HG02763 (cell line): ENCODE results near the gene NKPD1.
A peak's percentile ranks its signal among the peaks of the same experiment; 100 is the strongest.

Experiments
- ATAC-seq: cut with Tn5 transposase; IDR thresholded peaks from one replicate; pipeline ENCODE4 v1.9.1; 2021; ENCODE audit warnings: mild to moderate bottlenecking, moderate library complexity; ENCODE audit not compliant: unreplicated experiment

NKPD1 gene

DNA sequence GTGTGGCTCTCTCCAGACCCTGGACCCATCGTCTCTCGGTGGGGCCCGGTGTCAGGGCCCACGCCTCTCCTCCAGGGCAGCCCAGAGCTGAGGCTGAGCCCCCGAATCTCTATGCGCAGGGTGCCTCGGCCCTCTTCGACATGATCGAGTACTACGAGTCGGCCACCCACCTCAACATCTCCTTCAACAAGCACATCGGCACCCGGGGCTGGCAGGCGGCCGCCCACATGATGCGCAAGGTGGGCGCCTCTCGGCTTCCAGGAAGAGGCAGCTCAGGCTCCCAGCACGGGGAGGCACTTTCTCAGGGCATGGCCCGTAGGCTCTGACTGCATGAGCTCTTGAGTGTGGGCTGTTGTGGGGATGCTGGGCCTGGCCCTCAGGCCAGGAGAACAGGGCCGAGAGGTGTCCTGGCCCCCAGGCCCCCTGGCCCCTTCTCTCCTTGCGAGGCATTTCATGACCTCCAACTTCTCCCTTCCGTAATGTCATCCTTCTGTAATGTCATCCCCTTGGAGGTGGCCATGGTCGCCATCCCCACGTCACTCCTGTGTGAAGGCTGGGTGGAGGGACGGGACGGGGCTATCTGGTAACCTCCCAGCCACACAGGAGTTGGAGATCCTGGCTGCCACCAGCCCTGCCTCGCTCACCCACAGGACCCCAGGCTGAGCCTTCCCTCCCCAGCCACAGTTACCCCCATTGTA lies 19.4 kb downstream of the NKPD1 start:
- no peak for ATAC-seq

DNA sequence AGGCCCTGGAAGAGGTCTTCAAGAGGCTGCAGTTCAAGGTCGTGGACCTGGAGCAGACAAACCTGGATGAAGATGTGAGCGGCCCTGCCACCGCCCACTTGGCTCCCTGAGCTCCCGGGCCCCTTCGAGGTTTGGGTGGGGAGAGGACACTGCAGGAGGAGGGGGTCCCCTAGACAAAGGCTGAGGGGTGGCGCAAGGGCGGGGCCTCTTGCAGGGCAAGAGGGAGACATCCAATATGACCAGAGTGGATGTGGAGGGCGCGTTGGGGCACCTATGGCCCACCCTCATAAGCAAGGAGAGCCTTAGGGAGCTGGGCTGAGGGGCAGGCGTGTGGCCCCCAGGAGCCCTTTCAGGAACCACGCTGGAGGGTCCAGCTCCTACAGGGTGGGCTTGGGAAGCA lies 20.2 kb downstream of the NKPD1 start:
- ATAC-seq: no peak

DNA sequence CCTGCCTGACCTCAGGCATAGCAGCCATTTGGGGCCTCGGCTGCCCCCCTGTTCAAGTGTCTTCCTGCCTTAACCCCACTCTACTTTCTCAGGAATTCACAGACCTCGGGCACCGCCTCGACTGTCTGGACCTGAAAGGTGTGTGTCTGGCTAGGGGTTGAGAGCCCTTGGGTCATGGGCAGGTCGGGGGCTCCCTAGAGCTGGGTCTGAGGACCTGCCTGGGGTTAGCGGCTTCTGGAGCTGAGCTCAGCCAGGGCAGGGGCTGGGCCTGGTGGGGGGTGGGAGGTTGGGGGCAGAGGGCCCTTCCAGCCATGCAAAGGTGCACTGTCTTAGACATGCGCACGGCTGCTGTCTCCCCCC lies 20.7 kb downstream of the NKPD1 start:
- no peak for ATAC-seq

DNA sequence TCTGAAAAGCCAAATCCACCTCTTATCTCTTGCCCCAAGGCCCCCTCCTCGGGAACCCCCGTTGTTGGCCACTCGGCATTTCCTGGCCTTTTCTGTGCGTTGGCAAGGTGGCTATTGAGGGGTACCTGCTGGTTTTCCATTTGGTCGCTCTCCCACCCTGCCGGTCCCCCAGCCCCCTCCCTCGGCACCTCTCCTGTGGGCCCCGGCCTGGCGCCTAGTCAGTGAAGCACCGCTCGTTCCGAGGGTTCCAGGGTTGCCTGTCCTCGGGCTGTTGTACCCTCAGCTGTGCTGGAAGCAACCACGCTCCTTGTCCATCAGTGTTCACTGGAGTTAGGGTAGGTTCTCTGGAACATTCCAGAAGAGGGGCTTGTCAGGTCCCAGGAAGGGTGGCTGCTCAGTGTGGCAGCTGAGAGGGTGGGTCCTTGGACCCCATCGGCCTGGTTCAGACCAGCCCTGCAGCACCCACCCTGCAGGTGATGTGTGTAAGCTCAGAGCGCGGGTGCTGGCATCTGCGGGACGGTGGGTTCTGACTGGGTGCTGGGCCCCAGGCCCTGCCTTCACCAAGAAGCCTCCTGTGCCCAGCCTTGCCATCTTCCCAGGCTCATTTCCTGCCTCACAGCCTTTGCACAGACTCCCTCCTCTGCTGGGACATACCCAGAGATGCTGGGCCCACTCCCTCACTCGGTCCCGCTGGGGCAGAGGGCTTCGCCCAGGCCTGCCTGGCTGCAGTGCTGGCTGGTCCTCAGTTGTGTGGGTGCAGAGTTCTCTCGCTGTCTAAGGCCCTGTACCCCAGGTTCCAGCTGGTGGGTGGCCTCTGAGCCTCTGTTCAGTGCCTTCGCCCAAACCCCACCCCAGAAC lies 21.3 kb downstream of the NKPD1 start:
- ATAC-seq: no peak

DNA sequence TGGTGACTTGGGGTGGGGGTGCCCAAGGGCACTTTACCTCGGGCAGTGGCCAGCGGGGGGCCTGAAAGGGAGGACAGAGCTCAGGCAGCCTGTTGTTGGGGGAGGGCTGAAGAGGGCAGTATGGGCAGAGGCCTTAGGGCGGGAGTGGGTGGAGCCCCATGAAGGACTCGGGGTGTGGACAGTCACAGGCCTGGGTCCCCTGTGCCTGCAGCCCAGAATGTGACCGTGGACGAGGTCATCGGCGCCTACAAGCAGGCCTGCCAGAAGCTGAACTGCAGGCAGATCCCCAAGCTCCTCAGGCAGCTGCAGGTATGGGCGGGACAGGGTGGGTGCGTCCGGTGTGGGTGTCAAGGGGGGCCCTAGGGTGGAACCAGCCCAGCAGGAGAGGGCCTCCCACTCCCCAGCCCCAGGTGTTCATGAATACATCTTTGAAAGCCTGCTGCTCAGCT lies 22.5 kb downstream of the NKPD1 start:
- ATAC-seq: no peak

DNA sequence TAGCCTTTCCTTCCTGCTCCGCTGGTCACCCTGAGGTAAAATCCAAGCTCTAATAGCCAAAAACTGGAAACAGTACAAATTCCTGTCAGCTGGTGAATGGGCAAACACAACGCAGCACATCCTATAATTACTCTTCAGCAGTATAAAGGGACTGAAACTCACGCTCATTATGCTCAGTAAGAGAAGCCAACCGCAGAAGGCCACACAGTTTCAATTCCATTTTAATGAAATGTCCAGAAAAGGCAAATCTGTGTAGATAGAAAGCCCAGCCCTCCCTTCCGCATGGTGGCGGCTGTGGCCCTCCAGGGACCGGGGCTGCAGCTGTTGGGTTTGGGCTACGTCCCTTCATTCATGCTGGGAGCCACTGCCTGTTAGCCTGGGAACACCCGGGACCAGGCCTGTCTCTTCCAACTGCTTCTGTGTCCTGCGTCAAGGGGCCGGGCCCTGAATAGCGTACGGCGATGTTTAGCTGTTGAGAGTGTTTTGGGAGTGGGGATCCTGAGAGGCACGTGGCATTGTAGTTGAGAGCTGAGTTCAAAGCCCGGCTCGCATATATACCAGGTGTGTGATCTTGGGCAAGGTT lies 23.5 kb downstream of the NKPD1 start:
- ATAC-seq: peak; percentile 69

DNA sequence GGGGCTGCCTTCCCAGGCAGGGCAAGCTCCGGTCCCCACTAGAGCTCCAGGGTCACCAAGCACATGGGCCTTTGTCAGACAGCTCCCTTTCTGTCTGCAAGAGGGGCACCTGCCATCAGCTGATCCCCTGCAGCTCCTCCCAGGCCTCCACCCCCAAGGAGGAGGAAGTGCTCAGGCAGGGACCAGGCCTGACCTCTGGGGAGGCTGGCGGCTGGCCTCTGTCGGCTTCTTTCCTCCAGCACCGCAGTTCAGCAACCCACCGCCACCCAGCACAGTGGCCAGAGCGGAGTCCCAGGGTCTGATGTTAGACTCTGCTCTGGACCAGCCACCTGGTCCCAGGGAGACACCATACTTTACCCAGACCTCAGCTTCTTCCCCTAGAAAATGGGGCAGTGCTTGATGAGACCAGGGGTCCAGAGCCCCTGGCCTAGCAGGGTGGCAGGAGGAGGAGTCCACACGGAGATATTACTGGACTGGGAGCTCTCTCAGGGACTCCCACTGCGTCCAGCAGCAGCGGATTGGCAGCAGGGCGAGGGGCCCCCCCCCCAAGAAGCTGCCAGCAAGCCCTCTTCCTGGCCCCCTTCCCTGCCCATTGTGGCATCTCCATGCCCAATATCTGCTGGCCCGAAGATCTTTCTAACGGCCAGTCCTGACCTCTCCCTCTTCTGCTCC lies 24.1 kb downstream of the NKPD1 start:
- ATAC-seq: no peak

DNA sequence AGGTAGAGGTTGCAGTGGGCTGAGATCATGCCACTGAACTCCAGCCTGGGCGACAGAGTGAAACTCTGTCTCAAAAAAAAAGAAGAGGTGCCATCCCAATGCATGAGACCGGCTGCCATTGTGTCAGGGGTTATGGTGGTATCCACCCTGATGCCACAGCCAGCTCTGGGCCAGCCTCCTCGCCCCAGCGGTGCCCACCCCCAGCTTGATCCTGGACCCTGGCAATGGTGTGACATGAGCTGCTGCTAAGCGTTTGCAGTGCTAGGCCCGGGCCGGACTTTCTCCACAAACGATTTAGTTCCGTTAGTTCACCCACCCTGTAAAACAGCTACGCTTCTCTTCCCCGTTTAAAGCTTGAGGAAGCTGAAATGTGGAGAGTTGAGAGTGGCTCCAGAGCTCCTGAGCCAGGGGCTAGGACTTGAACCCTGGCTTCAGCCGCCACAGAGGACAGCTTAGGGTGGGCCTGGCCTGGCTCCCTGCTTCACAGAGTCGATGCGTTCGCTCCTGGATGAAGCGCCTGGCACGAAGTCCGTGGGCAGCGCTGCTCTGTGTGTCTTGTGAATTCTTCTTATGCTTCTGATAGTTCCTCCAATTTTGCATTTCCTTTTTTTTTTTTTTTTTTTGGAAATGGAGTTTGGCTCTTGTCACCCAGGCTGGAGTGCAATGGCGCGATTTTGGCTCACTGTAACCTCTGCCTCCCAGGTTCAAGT lies 25.5 kb downstream of the NKPD1 start:
- no peak for ATAC-seq

DNA sequence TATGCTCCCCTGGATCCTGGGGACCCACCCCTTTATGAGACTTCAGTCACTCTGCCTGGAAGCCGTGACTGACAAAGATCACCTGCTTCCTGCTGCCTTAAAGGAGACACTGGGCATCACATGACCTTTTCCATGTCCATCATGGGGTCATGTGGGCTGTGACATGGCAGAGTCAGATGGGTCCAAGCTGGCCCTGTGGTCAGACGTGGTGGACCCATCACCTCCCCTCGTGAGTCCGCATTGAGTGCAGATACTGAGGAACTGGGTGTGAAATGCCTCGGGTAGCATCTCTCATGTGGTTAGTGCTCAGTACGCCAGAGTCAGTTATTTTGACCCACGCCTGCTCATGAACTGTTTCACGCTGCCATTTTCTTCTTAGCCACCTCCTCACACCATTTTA lies 27.1 kb downstream of the NKPD1 start:
- no peak for ATAC-seq

DNA sequence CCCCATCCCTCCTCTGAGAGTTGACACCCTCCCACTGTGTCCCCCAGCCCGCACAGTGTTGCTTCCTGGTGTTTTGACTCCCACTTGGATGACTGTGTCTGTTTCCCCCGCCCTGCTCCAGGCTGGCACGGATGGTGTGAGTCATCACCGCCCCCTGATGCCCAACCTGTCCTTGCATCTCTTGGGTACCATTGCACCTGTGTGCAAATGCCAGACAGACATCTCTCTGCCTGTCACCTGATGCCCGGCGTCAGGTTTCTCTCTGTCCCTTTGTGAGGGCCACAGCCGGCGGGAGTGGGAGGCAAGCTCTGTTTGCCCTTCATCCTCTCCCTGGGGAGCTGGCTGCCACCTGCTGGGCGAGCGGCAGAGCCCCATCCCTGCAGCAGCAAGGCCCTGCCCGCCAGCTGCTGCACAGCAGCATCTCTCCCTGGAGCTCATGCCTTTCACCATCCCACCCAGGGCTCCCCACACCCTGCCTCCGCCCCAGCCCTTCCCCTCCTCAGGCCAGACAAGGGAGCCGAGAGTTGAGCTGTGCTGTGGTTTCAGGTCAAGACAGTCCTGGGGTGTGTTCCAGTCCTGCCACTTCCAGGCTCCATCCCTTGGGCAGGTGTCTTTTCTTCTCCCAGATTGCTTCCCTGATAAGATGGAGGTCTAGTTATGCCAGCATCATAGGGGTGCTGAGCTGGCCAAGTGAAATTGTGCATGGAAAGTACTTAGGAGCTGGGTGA lies 29.7 kb downstream of the NKPD1 start:
- ATAC-seq: no peak

DNA sequence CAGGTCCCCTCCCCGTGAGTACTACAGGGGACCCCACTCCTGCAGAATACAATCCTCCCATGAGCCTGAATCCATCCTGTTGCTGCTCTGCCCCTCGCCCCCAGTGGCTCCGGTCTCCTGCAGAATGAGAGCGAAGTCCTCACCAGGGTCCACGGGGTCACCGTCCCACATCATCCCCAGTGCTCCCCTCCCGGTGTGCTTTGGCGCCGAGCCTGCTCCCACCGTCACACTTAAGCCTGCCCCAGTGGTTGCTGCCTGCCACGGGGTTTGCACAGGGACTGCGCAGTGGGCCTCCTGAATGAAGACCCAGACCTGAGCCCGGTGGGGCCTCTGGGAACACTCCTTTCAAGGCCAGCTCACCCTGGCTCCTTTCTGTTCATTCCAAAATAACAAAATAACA lies 30.5 kb downstream of the NKPD1 start:
- ATAC-seq: no peak

DNA sequence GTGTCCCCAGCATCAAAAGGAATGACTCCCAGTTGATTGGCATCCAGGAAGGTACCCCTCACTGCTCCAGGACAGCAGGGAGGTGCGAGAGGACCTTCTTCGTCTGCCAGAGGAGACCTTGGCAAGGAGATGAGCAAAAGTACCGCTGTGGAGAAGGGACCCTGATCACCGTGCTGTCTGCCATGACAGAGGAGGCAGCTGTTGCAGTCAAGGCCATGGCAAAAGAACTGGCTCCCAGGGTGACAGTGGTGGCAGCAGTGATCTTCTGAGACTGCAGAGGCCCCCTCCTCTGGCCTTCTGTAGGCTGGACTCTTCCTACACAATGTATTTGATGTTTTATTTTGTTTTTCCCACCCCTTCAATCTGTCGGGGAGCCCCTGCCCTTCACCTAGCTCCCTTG lies 32.0 kb downstream of the NKPD1 start:
- no peak for ATAC-seq

DNA sequence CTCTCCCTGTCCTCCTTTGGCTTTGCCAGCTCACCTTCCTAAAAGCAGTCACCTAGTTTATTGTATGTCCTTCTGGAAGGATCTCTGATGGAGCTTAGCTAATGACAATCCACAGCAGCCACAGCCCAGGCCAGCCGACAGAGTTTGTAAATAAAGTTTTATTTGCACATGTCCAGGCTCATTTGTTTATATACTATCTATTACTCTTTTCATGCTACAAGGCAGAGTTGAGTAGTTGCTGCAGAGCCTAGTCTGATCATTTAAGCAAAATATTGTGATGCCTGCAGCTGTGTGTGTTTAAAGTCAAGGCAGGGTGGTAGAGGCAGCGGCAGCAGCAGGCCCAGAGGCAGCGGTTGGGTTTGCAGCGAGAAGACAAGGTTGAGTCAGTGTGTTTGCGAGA lies 32.6 kb downstream of the NKPD1 start:
- no peak for ATAC-seq

DNA sequence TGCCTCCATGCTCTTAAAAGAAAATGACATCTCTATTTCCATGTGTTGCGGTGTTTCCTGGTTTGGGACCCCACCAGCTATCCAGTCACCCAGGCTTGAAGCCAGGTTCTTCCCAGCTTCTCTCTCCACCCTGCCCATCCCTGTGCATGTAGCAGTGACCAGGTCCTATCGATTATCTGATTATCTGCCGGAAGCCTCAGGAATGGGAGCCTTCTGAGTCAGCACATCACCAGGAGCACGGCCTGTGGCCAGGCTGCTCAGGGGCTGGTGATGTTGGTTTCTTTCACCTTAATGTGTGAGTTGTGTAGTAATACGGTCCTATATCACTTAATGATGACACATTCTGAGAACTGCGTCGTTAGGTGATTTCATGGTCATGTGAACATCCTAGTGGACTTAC lies 34.1 kb downstream of the NKPD1 start:
- ATAC-seq: no peak

DNA sequence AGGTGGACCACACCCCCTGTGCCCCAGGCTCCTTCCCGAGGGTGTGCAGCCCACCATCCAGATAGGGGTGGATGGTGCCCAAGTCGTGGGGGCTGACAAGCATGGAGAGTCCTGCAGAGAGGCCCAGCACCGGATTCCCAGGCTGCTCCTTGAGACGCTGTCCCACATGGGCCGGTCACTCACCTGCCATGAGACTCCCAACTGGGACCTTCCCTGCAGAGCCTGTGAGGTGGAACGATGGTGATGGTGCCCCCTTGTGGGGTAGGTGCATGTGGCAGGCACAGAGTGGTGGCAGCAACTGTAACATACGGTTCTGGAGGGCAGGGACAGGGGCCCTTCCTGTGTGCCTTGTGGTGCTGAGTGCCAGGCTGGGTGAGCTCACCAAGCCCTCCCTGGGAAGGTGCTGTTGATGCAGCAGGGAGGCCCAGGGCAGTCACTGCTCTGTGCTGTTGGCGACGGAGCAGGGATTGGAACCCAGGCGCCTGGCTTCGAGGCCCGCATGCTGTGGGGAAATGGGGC lies 34.7 kb downstream of the NKPD1 start:
- no peak for ATAC-seq

DNA sequence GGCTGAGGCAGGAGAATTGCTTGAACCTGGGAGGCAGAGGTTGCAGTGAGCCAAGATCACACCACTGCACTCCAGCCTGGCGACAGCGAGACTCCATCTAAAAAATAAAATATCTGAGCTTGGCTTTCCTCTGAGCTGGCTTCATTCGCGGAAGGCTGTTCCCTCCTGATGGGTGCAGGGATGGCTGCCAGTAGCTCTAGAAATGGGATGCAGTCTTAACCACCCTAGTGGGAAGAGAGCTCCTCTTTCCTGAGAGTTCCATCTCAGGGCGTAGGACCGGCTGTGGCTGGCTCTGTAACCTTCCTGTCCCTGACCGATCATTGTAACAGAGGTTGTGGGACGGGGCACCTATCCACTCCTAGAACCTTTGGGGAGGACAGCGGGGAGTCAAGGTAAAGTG lies 35.4 kb downstream of the NKPD1 start:
- no peak for ATAC-seq

DNA sequence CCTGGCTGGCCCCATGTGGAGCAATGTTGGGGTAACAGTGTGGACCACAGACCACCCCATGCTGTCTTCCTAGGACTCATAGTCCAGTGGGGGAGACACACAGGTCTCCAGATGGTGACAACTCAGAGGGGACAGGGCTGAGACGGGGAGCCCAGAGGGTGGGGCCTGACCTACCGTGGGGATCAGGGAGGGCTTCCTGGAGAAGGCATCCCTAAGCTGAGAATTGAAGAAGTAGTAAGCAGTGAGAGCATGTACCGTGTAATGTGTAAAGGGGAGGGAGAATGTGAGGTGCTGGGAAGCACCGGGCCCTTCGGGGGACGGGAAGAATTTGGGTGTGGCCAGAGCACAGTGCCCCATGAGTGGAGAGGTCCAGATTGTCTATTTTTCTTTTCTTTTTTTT lies 36.8 kb downstream of the NKPD1 start:
- no peak for ATAC-seq

DNA sequence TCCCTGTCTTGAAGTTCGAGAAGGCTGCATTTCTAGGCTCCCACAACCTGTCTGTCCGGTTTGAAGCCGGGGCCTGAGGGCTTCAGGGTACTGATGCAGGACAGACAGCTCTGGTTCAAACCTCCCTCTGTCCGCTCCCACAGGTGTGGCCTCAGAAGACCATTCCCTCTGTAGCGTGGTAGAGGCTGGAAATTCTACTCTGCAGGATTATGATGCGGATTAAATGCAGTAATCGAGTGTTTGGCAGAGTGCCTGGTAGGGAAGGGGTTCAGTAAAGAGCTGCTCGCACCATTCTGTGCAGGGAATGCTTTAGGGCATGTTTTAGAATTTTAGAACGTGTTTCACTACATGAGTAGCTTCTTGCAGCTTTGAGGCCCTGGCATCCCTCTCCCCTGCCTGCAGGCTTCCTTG lies 37.3 kb downstream of the NKPD1 start:
- ATAC-seq: no peak

DNA sequence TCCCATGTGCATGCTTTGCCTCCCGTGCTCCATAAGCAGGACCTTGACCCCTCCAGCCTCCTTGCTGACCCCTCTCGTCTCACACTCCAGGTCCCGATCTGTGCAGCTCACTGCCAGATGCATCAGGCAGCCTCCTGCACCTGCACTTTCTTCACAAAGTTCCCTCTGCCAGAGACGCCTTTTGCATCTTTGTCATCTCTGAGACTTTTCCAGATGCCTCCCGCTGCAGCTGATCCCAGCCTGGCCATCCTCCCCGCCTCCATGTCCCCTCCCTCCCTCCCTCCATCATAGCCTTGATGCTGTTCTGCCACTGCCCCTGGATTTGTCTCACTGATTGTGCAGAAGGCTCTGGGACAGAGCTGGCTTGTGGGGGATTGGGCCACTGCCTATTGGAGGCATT lies 38.0 kb downstream of the NKPD1 start:
- no peak for ATAC-seq

DNA sequence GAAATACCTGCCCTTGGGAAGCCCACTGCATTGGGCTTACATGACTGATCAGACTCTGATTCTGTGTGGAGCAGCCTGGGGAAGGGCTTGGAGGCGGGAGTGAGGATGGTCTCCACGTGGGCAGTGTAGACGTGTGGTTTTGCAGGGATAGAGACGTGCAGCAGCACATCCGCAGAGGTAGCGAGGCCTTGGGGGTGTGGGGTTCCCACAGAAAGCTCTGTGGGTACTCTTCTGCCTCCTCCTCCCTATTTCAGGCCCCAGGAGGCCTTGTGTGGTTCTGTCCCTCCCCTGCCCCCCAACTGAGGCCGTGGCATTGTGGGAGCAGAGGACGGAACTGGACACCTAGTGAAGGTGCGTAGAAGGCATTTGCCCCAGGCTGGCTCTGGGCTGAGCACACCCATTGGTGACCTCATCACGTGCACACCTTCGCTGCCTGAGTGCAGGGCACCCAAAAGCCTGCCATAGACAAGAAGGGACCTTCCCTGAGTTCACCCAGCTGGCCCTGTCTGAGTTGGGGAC lies 38.9 kb downstream of the NKPD1 start:
- ATAC-seq: no peak
